K562 (cell line): ENCODE results near the gene HEXD. TPM values are rescaled to one million over a fixed set of nuclear protein-coding genes. Genes with fewer than 3 reads are reported as not detected.

Experiments used
- CHD4 ChIP-seq: fragments of 200-600 bp; sonication (generic); IDR thresholded peaks from 3 replicates; pipeline ENCODE4 v1.6.1; 2012; ENCODE audit warnings: low read depth, mild to moderate bottlenecking, mixed read lengths, low read length, inconsistent platforms; ENCODE audit not compliant: insufficient read depth, insufficient replicate concordance, poor library complexity, severe bottlenecking
- CTBP1 ChIP-seq: fragments of 450-650 bp; IDR thresholded peaks from 2 replicates; pipeline ENCODE4 v1.6.1; 2016; ENCODE audit warnings: borderline replicate concordance
- MBD1 ChIP-seq: fragments of 250-450 bp; sonication (Bioruptor Pico); IDR thresholded peaks from 2 replicates; pipeline ENCODE4 v1.8.0; 2022; ENCODE audit warnings: inconsistent platforms
- PURB ChIP-seq: sonication (generic); formaldehyde crosslinking; IDR thresholded peaks from 2 replicates; pipeline ENCODE4 v1.9.0; 2021; ENCODE audit warnings: low read depth, mild to moderate bottlenecking, missing genetic modification reagents
- RBM22 ChIP-seq: fragments of 200-400 bp; formaldehyde crosslinking; IDR thresholded peaks from 2 replicates; pipeline ENCODE4 v1.6.1; 2018; ENCODE audit warnings: low read length, low read depth; ENCODE audit not compliant: poor library complexity, severe bottlenecking
- RUNX1 ChIP-seq: sonication (generic); IDR thresholded peaks from 2 replicates; pipeline ENCODE4 v1.6.1; 2016; ENCODE audit warnings: antibody characterized with exemption, low read depth
- SFPQ ChIP-seq: fragments of 200-400 bp; formaldehyde crosslinking; IDR thresholded peaks from 2 replicates; pipeline ENCODE4 v1.6.1; 2017; ENCODE audit warnings: mild to moderate bottlenecking, low read depth, low read length, moderate library complexity
- XRCC5 ChIP-seq: fragments of 200-400 bp; formaldehyde crosslinking; IDR thresholded peaks from 2 replicates; pipeline ENCODE4 v1.6.1; 2017; ENCODE audit warnings: low read depth, mild to moderate bottlenecking, low read length
- ZBTB17 ChIP-seq: fragments of 450-650 bp; formaldehyde crosslinking; IDR thresholded peaks from 2 replicates; pipeline ENCODE4 v1.4.0; 2020; ENCODE audit warnings: mild to moderate bottlenecking
- ZNF644 ChIP-seq: fragments of 200-800 bp; sonication (Bioruptor generic); IDR thresholded peaks from 2 replicates; pipeline ENCODE4 v1.6.1; 2016; ENCODE audit warnings: low read depth, missing genetic modification characterization, missing compliant biosample characterization
- polyA plus RNA-seq, 8 experiments: library from polyadenylated mRNA; depleted of rRNA in 4 of 8; stranded (reverse) in 5 of 8; unstranded in 3 of 8; fragments of >200 nt; fragmentation: Nextera tagmentation in 2 of 8; fragmentation: Illumina TruSeq in 1 of 8; extraction: Ambion mirVana in 2 of 8; extraction: Trizol in 1 of 8; gene quantifications; 2 replicates each; pipeline versions ENCODE4 v1.2.1 to v1.2.3, GENCODE V29; 2011 to 2014; ENCODE audit warnings: inconsistent platforms in 1 of 8, missing spikeins in 1 of 8
- total RNA-seq, 7 experiments: library from RNA; depleted of rRNA in 6 of 7; stranded (reverse); fragments of >200 nt in 6 of 7; fragmentation: Illumina TruSeq in 2 of 7; extraction: Trizol in 2 of 7; gene quantifications; 2 replicates each; pipeline versions ENCODE4 v1.2.1 to v1.2.3, GENCODE V29; 2011 to 2021; ENCODE audit warnings: low replicate concordance in 1 of 7
- TF ChIP-seq, protein P1 (sequence below), 2 experiments: fragments of 450-650 bp in 1 of 2; IDR thresholded peaks; 2 replicates each; pipeline ENCODE4 v1.6.1; 2011 to 2017; ENCODE audit warnings: low read depth in 2 of 2, antibody characterized with exemption in 1 of 2, borderline replicate concordance in 1 of 2, low read length in 1 of 2, mild to moderate bottlenecking in 1 of 2, mixed read lengths in 1 of 2; ENCODE audit not compliant: control insufficient read depth in 1 of 2
- TF ChIP-seq, protein P2 (sequence below): fragments of 250-450 bp; sonication (Bioruptor Pico); IDR thresholded peaks from 2 replicates; pipeline ENCODE4 v1.5.0; 2020; ENCODE audit warnings: mild to moderate bottlenecking
- TF ChIP-seq, protein P3 (sequence below): fragments of 450-650 bp; IDR thresholded peaks from 2 replicates; pipeline ENCODE4 v1.6.1; 2017; ENCODE audit warnings: antibody characterized with exemption

HEXD gene
- total and polyA plus RNA-seq, 9 of the 15 experiments (the other 6 are each of a cell fraction or from before 2014, with no cell fraction given) = 1.0 to 25.3 (median 10.0) TPM

- TF ChIP-seq SFPQ (no peak), CTBP1 (peak; percentile 24; the same call in 1 of the 2 replicates), XRCC5 (no peak), ZBTB17 (CRISPR knock-in tag) (0 out of 2 replicates have a peak, but pooled peaks have one; percentile 30), RBM22 (no peak), PURB (CRISPR knock-in tag) (no peak), CHD4 (no peak), ZNF644 (peak; percentile 7; the same call in 1 of the 2 replicates), MBD1 (no peak), RUNX1 (no peak)
- TF ChIP-seq, protein P1, sequence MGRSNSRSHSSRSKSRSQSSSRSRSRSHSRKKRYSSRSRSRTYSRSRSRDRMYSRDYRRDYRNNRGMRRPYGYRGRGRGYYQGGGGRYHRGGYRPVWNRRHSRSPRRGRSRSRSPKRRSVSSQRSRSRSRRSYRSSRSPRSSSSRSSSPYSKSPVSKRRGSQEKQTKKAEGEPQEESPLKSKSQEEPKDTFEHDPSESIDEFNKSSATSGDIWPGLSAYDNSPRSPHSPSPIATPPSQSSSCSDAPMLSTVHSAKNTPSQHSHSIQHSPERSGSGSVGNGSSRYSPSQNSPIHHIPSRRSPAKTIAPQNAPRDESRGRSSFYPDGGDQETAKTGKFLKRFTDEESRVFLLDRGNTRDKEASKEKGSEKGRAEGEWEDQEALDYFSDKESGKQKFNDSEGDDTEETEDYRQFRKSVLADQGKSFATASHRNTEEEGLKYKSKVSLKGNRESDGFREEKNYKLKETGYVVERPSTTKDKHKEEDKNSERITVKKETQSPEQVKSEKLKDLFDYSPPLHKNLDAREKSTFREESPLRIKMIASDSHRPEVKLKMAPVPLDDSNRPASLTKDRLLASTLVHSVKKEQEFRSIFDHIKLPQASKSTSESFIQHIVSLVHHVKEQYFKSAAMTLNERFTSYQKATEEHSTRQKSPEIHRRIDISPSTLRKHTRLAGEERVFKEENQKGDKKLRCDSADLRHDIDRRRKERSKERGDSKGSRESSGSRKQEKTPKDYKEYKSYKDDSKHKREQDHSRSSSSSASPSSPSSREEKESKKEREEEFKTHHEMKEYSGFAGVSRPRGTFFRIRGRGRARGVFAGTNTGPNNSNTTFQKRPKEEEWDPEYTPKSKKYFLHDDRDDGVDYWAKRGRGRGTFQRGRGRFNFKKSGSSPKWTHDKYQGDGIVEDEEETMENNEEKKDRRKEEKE (IDR thresholded peaks at IDR 0.05; ENCODE audit: borderline replicate concordance in 1 of 2, control insufficient read depth in 1 of 2, low read depth in 2 of 2, low read length in 1 of 2) = no peak
- TF ChIP-seq, protein P2, sequence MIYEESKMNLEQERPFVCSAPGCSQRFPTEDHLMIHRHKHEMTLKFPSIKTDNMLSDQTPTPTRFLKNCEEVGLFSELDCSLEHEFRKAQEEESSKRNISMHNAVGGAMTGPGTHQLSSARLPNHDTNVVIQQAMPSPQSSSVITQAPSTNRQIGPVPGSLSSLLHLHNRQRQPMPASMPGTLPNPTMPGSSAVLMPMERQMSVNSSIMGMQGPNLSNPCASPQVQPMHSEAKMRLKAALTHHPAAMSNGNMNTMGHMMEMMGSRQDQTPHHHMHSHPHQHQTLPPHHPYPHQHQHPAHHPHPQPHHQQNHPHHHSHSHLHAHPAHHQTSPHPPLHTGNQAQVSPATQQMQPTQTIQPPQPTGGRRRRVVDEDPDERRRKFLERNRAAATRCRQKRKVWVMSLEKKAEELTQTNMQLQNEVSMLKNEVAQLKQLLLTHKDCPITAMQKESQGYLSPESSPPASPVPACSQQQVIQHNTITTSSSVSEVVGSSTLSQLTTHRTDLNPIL (CRISPR knock-in tag) = no peak
- TF ChIP-seq, protein P3, sequence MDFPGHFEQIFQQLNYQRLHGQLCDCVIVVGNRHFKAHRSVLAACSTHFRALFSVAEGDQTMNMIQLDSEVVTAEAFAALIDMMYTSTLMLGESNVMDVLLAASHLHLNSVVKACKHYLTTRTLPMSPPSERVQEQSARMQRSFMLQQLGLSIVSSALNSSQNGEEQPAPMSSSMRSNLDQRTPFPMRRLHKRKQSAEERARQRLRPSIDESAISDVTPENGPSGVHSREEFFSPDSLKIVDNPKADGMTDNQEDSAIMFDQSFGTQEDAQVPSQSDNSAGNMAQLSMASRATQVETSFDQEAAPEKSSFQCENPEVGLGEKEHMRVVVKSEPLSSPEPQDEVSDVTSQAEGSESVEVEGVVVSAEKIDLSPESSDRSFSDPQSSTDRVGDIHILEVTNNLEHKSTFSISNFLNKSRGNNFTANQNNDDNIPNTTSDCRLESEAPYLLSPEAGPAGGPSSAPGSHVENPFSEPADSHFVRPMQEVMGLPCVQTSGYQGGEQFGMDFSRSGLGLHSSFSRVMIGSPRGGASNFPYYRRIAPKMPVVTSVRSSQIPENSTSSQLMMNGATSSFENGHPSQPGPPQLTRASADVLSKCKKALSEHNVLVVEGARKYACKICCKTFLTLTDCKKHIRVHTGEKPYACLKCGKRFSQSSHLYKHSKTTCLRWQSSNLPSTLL = no peak
Observed at GRCh38 chr17:82457073-82457928, 39.2 kb downstream of the HEXD start (continued).
